Measurements from ENCODE around the gene SLC6A5. TPM values are rescaled to one million over a fixed set of nuclear protein-coding genes. Genes with fewer than 3 reads are reported as not detected.

Gene SLC6A5
- total RNA-seq, 4 donors from 2014 or later, result not detected

DNA sequence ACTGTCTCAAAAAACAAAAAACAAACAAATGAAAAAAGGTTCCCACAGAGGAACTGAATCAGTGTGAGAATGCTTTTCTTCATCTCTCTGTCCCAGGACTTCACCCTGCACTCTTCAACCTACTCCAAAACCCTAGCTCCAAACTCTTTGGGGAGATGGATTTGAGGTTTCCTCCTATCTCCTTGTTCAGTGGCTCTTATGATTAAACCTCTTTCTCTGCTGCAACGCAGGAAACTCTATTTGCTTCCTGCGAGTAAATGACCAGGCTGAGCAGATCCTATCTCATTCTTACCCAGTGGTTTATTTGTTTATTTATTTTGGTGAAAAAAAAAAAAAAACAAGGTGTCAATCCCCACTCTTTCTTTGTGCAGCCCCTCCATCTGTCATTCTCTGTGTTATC lies 12.0 kb downstream of the SLC6A5 start:
- H3K9me3 ChIP-seq, result no peaks in the 10 kb centered on the region
- no peak for DNase-seq
- TF ChIP-seq, protein P1, sequence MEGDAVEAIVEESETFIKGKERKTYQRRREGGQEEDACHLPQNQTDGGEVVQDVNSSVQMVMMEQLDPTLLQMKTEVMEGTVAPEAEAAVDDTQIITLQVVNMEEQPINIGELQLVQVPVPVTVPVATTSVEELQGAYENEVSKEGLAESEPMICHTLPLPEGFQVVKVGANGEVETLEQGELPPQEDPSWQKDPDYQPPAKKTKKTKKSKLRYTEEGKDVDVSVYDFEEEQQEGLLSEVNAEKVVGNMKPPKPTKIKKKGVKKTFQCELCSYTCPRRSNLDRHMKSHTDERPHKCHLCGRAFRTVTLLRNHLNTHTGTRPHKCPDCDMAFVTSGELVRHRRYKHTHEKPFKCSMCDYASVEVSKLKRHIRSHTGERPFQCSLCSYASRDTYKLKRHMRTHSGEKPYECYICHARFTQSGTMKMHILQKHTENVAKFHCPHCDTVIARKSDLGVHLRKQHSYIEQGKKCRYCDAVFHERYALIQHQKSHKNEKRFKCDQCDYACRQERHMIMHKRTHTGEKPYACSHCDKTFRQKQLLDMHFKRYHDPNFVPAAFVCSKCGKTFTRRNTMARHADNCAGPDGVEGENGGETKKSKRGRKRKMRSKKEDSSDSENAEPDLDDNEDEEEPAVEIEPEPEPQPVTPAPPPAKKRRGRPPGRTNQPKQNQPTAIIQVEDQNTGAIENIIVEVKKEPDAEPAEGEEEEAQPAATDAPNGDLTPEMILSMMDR (IDR thresholded peaks at IDR 0.05), result no peak
- no peak for TF ChIP-seq POLR2A (IDR thresholded peaks at IDR 0.05)
- H3K4me3 ChIP-seq, result no peak overlapping the region
- WGBS, 2 donors, result 15 to 48% methylated on average over 2 of the region's 2 CpGs
- no peak overlapping the region for H3K27ac ChIP-seq
- H3K36me3 ChIP-seq, result no peaks in the 10 kb centered on the region
- intact Hi-C loops (cut with DNase I), result no loop called here
- H3K4me1 ChIP-seq, result peaks cover 0 to 11% (median 8%) of the 10 kb centered on the region in 3 donors
- H3K27me3 ChIP-seq, result peaks cover 0 to 92% (median under 1%) of the 10 kb centered on the region in 4 donors

DNA sequence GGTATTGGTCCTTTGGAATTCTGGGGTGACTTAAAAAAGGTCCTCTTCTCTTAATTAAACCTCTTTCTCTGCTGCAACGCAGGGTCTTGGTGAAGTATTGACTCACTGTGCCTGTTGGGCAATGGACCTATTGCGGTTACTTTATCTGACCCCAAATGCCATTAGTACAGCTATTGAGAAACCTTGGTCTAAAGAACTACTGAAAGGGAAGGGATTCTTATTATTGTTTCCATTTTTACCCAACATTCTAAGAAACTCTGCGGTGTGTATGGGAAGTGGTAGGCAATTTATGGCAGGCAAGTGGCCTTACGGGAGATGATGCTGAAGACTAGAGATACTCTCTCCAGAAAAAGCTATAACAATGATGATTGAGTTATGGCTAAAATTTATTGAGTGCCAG lies 12.5 kb downstream of the SLC6A5 start:
- H3K27me3 ChIP-seq, result peaks cover 0 to 92% (median 0%) of the 10 kb centered on the region in 4 donors
- no peak overlapping the region for H3K4me3 ChIP-seq
- no peak for DNase-seq
- H3K9me3 ChIP-seq, result no peaks in the 10 kb centered on the region
- H3K36me3 ChIP-seq, result no peaks in the 10 kb centered on the region
- H3K4me1 ChIP-seq, result peaks cover 0 to 16% (median 11%) of the 10 kb centered on the region in 3 donors
- TF ChIP-seq, protein P1 (IDR thresholded peaks at IDR 0.05), result no peak
- no peak for TF ChIP-seq POLR2A (IDR thresholded peaks at IDR 0.05)
- WGBS, 2 donors, result 70 to 83% methylated on average over 4 of the region's 4 CpGs
- no peak overlapping the region for H3K27ac ChIP-seq
- intact Hi-C loops (cut with DNase I), result no loop called here

DNA sequence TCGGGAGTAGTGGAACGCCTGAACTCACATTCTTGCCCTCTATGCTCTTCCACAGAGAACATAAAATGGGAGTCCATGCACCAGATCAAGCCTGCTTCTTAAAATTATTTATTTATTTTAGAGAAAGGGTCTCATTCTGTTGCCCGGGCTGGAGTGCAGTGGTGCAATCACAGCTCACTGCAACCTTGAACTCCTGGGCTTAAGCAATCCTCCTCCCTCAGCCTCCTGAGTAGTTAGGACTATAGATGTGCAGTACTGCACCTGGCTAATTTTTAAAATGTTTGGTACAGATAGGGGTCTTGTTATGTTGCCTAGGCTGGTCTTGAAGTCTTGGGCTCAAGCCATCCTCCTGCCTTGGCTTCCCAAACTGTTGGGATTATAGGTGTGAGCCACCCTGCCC lies 13.0 kb downstream of the SLC6A5 start:
- 46 to 62% methylated on average over 3 of the region's 3 CpGs for WGBS, 2 donors
- Histone ChIP-seq H3K9me3 (no peaks in the 10 kb centered on the region), H3K4me3 (no peak overlapping the region), H3K27me3 (peaks cover 0 to 91% (median 0%) of the 10 kb centered on the region in 4 donors), H3K4me1 (peaks cover 0 to 17% (median 11%) of the 10 kb centered on the region in 3 donors), H3K36me3 (no peaks in the 10 kb centered on the region), H3K27ac (no peak overlapping the region)
- intact Hi-C loops (cut with DNase I), result no loop called here
- no peak for TF ChIP-seq POLR2A (IDR thresholded peaks at IDR 0.05)
- TF ChIP-seq, protein P1 (IDR thresholded peaks at IDR 0.05), result no peak
- no peak for DNase-seq

DNA sequence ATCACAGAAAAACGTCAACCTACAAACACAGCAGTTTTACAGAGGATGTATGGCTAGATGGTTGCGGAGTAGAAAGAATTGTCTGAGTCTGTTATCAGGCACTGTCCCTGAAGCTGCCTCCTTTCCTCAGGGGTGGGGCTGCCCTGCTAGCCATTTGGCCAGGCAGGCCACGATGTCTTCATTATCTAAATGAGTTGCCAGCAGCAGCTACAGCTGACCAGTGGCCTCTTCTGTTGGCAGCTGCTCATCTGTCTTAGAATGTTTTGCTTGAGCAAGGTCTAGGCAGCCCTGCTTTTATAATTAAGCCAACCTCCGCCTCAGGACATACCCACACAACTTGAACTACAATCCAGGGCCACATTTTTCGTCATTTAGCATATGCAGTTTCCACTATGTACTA lies 17.5 kb downstream of the SLC6A5 start:
- TF ChIP-seq, protein P1 (IDR thresholded peaks at IDR 0.05), result no peak
- TF ChIP-seq POLR2A (IDR thresholded peaks at IDR 0.05), result no peak
- 34 to 47% methylated on average over 3 to 5 of the region's 5 CpGs for WGBS, 2 donors

GRCh38 chr11:20617346-20618005 lies 18.1 kb downstream of the SLC6A5 start:
- H3K27ac ChIP-seq, result no peak overlapping the region
- WGBS, 2 donors, result 23 to 25% methylated on average over 4 of the region's 4 CpGs
- no peak for DNase-seq

More for the DNA sequence above, 17.5 kb downstream of the SLC6A5 start:
- Histone ChIP-seq H3K27me3 (peaks cover 0 to 56% (median 0%) of the 10 kb centered on the region in 4 donors), H3K9me3 (no peaks in the 10 kb centered on the region), H3K36me3 (no peaks in the 10 kb centered on the region), H3K27ac (no peak overlapping the region), H3K4me3 (no peak overlapping the region), H3K4me1 (peaks cover 0 to 14% (median 3%) of the 10 kb centered on the region in 3 donors)
- intact Hi-C loops (cut with DNase I), result no loop called here
- DNase-seq, result no peak

More at GRCh38 chr11:20617346-20618005, 18.1 kb downstream of the SLC6A5 start:
- intact Hi-C loops (cut with DNase I), result no loop called here
- TF ChIP-seq POLR2A (IDR thresholded peaks at IDR 0.05), result no peak
- TF ChIP-seq, protein P1 (IDR thresholded peaks at IDR 0.05), result no peak
- Histone ChIP-seq H3K36me3 (no peaks in the 10 kb centered on the region), H3K4me3 (no peak overlapping the region), H3K27me3 (peaks cover 0 to 50% (median 0%) of the 10 kb centered on the region in 4 donors), H3K4me1 (peaks cover 0 to 14% (median 3%) of the 10 kb centered on the region in 3 donors), H3K9me3 (no peaks in the 10 kb centered on the region)
